ENCODE measurements around the gene DMKN. TPM values are rescaled to one million over a fixed set of nuclear protein-coding genes. Genes with fewer than 3 reads are reported as not detected.

DMKN gene
- total and polyA plus RNA-seq, 2 donors from 2014 or later, result 137 to 150 TPM

DNA sequence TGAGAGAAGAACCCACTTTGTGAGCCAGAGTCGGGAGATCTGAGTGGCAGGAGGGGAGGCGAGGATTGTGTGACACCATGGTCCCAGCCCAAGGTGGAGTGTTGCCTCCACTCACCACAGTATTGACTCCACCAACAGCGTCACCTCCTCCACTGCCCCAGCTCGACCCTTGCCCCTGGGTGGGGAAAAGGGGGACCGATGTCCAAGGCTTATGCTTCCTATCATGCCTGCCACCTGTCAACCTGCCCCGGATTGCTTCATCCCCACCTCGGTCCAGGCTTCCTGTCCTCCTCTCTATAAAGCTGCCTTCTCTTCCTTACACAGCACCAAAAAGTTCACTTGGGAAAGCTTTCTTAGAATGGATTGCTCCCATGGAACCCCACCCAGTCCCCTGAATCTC, 7.4 kb downstream of the DMKN start:
- intact Hi-C loops (cut with DNase I), result no loop called here
- H3K9ac ChIP-seq (ENCODE audit: low read length in 3 of 3), result no peak overlapping the region
- H3K9me3 ChIP-seq (ENCODE audit: control insufficient read depth in 2 of 3, insufficient read depth in 1 of 3, low read length in 3 of 3), result no peaks in the 10 kb centered on the region
- no peak overlapping the region for H3K27ac ChIP-seq (ENCODE audit: low read depth in 2 of 2, low read length in 2 of 2)
- H3K4me1 ChIP-seq (ENCODE audit: control insufficient read depth in 2 of 3, insufficient read depth in 2 of 3, low read depth in 1 of 3, low read length in 3 of 3), result peaks cover 0 to 7% (median 0%) of the 10 kb centered on the region in 3 donors
- FAIRE-seq, result no peak
- no peak overlapping the region for H3K4me3 ChIP-seq (ENCODE audit: low read length in 3 of 3)
- H3K27me3 ChIP-seq (ENCODE audit: control insufficient read depth, insufficient read depth, low read length), result no peaks in the 10 kb centered on the region
- no peaks in the 10 kb centered on the region for H3K36me3 ChIP-seq (ENCODE audit: control insufficient read depth in 2 of 3, insufficient read depth in 3 of 3, low read length in 3 of 3)
- DNase-seq, result peak in 1 of 5 donors; percentile 57
- TF ChIP-seq, protein P1, sequence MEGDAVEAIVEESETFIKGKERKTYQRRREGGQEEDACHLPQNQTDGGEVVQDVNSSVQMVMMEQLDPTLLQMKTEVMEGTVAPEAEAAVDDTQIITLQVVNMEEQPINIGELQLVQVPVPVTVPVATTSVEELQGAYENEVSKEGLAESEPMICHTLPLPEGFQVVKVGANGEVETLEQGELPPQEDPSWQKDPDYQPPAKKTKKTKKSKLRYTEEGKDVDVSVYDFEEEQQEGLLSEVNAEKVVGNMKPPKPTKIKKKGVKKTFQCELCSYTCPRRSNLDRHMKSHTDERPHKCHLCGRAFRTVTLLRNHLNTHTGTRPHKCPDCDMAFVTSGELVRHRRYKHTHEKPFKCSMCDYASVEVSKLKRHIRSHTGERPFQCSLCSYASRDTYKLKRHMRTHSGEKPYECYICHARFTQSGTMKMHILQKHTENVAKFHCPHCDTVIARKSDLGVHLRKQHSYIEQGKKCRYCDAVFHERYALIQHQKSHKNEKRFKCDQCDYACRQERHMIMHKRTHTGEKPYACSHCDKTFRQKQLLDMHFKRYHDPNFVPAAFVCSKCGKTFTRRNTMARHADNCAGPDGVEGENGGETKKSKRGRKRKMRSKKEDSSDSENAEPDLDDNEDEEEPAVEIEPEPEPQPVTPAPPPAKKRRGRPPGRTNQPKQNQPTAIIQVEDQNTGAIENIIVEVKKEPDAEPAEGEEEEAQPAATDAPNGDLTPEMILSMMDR (IDR thresholded peaks at IDR 0.05; ENCODE audit: borderline replicate concordance, extremely low read depth, insufficient read depth), result no peak

DNA sequence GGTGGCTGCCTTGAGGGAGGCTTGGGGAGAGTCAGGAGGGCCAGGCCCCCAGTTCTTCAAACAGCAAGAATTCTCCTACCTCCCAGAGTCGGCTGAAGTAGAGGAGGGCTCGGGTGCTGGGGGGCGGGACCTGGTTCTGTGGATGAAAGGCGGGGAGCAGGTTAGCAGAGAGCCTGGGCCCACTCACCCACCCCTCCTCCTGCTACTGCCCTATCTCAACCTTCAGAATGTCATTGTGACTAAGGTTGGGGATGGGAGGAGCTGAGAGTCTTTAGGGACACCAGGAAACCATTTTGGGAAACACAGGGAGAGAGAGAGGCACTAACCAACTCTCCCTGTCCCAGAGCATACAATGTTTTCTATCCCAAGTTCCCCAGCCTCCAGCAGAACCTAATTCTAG, 10.7 kb downstream of the DMKN start:
- FAIRE-seq, result no peak

DNA sequence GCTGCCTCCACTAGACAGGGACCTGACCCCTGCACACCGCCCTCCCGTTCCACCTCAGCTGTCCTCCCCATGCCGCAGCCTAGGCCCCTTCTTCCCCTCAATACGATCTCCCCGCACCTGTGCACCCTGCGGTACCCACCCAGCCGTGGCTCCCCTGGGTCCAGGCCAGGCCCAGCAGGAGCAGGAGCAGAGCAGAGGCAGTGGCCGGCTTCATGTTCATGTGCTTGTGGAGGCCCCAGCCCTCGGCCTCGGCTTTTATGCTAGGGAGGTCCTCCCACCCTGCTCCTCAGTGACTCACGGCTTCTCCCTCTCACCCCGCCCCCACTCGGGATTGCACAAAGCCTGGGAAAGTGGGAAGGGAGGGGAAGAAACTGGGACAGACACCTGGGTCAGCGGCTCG, 11.8 kb downstream of the DMKN start:
- Histone ChIP-seq H3K4me1 (ENCODE audit: control insufficient read depth in 2 of 3, insufficient read depth in 2 of 3, low read depth in 1 of 3, low read length in 3 of 3) (no peaks in the 10 kb centered on the region), H3K9me3 (ENCODE audit: control insufficient read depth in 2 of 3, insufficient read depth in 1 of 3, low read length in 3 of 3) (no peaks in the 10 kb centered on the region), H3K27ac (ENCODE audit: low read depth in 2 of 2, low read length in 2 of 2) (no peak overlapping the region), H3K36me3 (ENCODE audit: control insufficient read depth in 2 of 3, insufficient read depth in 3 of 3, low read length in 3 of 3) (no peaks in the 10 kb centered on the region), H3K4me3 (ENCODE audit: low read length in 3 of 3) (no peak overlapping the region), H3K27me3 (ENCODE audit: control insufficient read depth, insufficient read depth, low read length) (no peaks in the 10 kb centered on the region), H3K9ac (ENCODE audit: low read length in 3 of 3) (no peak overlapping the region)
- DNase-seq, result no peak
- TF ChIP-seq, protein P1 (IDR thresholded peaks at IDR 0.05; ENCODE audit: borderline replicate concordance, extremely low read depth, insufficient read depth), result no peak
- FAIRE-seq, result no peak
- intact Hi-C loops (cut with DNase I), result no loop called here

More for the DNA sequence above, 10.7 kb downstream of the DMKN start:
- no peak overlapping the region for H3K4me3 ChIP-seq (ENCODE audit: low read length in 3 of 3)
- no peaks in the 10 kb centered on the region for H3K9me3 ChIP-seq (ENCODE audit: control insufficient read depth in 2 of 3, insufficient read depth in 1 of 3, low read length in 3 of 3)
- no peaks in the 10 kb centered on the region for H3K4me1 ChIP-seq (ENCODE audit: control insufficient read depth in 2 of 3, insufficient read depth in 2 of 3, low read depth in 1 of 3, low read length in 3 of 3)
- TF ChIP-seq, protein P1 (IDR thresholded peaks at IDR 0.05; ENCODE audit: borderline replicate concordance, extremely low read depth, insufficient read depth), result no peak
- H3K27ac ChIP-seq (ENCODE audit: low read depth in 2 of 2, low read length in 2 of 2), result no peak overlapping the region
- H3K9ac ChIP-seq (ENCODE audit: low read length in 3 of 3), result no peak overlapping the region
- no peak for DNase-seq
- no peaks in the 10 kb centered on the region for H3K27me3 ChIP-seq (ENCODE audit: control insufficient read depth, insufficient read depth, low read length)
- intact Hi-C loops (cut with DNase I), result no loop called here
- H3K36me3 ChIP-seq (ENCODE audit: control insufficient read depth in 2 of 3, insufficient read depth in 3 of 3, low read length in 3 of 3), result no peaks in the 10 kb centered on the region

DNA sequence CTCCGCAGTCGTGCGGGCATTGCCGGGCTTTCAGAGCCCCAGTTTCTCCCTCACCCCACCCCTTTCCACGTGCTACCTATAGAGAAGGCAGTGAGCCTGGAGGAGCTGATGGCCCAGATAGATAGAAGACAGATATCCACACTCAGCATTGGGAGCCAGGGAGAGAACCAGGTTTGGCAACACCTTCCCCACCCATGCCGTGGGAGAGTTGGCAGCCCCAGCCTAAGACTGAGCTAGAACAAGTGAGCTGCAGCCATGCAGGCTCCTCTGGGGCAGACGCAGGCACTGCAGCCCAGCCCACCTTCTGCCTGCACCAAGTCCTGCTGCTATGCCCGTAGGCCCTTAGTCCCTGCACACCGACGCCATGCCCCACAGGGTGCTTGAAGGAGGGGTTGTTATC, 12.8 kb downstream of the DMKN start:
- Histone ChIP-seq H3K27ac (ENCODE audit: low read depth in 2 of 2, low read length in 2 of 2) (no peak overlapping the region), H3K4me3 (ENCODE audit: low read length in 3 of 3) (no peak overlapping the region), H3K9ac (ENCODE audit: low read length in 3 of 3) (no peak overlapping the region), H3K9me3 (ENCODE audit: control insufficient read depth in 2 of 3, insufficient read depth in 1 of 3, low read length in 3 of 3) (no peaks in the 10 kb centered on the region), H3K27me3 (ENCODE audit: control insufficient read depth, insufficient read depth, low read length) (no peaks in the 10 kb centered on the region), H3K36me3 (ENCODE audit: control insufficient read depth in 2 of 3, insufficient read depth in 3 of 3, low read length in 3 of 3) (no peaks in the 10 kb centered on the region), H3K4me1 (ENCODE audit: control insufficient read depth in 2 of 3, insufficient read depth in 2 of 3, low read depth in 1 of 3, low read length in 3 of 3) (no peaks in the 10 kb centered on the region)
- intact Hi-C loops (cut with DNase I), result no loop called here
- no peak for FAIRE-seq
- TF ChIP-seq, protein P1 (IDR thresholded peaks at IDR 0.05; ENCODE audit: borderline replicate concordance, extremely low read depth, insufficient read depth), result no peak
- DNase-seq, result no peak
